HUES6 (cell line): ENCODE measurements around the gene FBXL12.

Source experiments
- H3K27ac ChIP-seq: 2 replicates; pipeline ENCODE4 v1.7.0; 2013; ENCODE audit warnings: low read depth, mild to moderate bottlenecking, low read length, inconsistent platforms
- H3K27me3 ChIP-seq: 2 replicates; pipeline ENCODE4 v1.6.1; 2013; ENCODE audit warnings: low read length; ENCODE audit not compliant: control insufficient read depth, insufficient read depth
- H3K36me3 ChIP-seq: 2 replicates; pipeline ENCODE4 v1.6.1; 2013; ENCODE audit warnings: low read length; ENCODE audit not compliant: control insufficient read depth, insufficient read depth
- H3K4me1 ChIP-seq: 2 replicates; pipeline ENCODE4 v1.6.1; 2013; ENCODE audit warnings: low read length; ENCODE audit not compliant: control insufficient read depth, insufficient read depth
- H3K4me3 ChIP-seq: 2 replicates; pipeline ENCODE4 v1.5.1; 2013; ENCODE audit warnings: low read depth, low read length
- H3K9ac ChIP-seq: one replicate; pipeline ENCODE4 v1.6.1; 2013; ENCODE audit warnings: mild to moderate bottlenecking, low read length
- H3K9me3 ChIP-seq: 2 replicates; pipeline ENCODE4 v1.6.1; 2013; ENCODE audit warnings: low read depth, low read length; ENCODE audit not compliant: control insufficient read depth, insufficient read depth

Gene FBXL12

DNA sequence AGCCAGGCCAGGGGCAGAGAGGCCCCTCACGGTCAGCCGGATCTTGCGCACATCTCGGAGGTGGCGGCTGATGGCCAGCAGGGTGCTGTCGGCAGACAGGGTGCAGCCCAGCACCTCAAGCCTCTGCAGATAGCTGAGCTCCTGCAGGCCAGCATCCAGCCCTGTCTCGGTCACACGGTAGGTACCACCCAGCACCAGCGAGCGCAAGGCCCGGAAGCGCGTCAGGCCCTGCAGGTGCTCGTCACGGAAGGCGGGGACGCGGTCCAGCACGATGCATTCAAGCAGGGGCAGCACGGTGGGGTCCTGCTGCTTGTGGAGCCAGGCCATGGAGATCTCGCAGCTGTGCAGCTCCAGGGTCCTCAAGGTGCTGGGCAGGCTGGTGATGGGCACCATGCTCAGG lies 7.7 kb downstream of the FBXL12 start:
- H3K36me3 ChIP-seq: peaks cover 42% of the 10 kb centered on the region
- H3K4me1 ChIP-seq: no peaks in the 10 kb centered on the region
- H3K9ac ChIP-seq: no peak overlapping the region
- H3K27me3 ChIP-seq: no peaks in the 10 kb centered on the region
- H3K27ac ChIP-seq: no peak overlapping the region
- peaks cover 6% of the 10 kb centered on the region for H3K9me3 ChIP-seq
- H3K4me3 ChIP-seq: no peak overlapping the region

DNA sequence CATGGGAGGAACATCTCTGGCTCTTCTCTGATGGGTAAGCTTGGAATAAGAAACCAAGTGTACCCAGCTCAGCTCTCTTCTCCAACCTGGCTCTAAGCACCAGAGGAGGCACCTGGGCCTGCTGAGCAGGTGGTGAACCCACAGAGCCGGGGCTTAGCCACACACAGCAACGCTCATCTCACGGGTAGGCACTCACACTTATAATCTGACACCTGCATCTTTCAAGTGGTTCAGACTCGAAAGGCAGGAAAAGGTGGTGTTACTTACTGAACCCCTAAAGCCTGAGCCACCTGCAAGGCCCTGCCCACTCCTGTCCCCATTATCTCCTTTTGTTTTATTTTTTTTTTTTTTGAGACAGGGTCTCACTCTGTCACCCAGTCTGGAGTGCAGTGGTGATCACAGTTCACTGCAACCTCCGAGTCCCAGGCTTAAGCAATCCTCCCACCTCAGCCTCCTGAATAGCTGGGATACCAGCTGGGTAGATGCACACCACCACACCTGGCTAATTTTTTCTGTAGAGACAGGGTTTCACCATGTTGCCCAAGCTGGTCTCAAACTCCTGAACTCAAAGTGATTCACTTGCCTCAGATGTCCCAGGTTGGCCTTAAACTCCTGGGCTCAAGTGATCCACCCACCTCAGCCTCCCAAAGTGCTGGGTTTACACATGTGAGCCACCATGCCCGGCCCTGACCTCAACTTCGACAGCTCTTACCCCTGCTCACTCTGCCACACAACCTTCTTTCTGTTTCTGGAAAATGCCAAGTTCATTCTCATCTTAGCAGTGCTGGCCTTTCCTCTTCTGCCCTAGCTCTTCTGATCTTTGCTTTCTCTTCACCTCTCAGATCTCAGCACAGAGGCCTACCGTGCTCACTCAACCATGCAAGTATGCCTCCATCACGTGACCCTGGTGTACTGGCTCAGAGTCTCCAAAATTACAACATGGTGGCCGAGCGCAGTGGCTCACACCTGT lies 9.7 kb downstream of the FBXL12 start:
- Histone ChIP-seq H3K9ac (no peak overlapping the region), H3K36me3 (peaks cover 46% of the 10 kb centered on the region), H3K27me3 (no peaks in the 10 kb centered on the region), H3K4me1 (no peaks in the 10 kb centered on the region), H3K27ac (no peak overlapping the region), H3K9me3 (no peaks in the 10 kb centered on the region), H3K4me3 (no peak overlapping the region)

GRCh38 chr19:9806803-9807202 lies 12.1 kb downstream of the FBXL12 start:
- Histone ChIP-seq H3K27me3 (no peaks in the 10 kb centered on the region), H3K27ac (no peak overlapping the region), H3K36me3 (peaks cover 44% of the 10 kb centered on the region), H3K9me3 (no peaks in the 10 kb centered on the region), H3K4me3 (no peak overlapping the region), H3K9ac (no peak overlapping the region), H3K4me1 (no peaks in the 10 kb centered on the region)

DNA sequence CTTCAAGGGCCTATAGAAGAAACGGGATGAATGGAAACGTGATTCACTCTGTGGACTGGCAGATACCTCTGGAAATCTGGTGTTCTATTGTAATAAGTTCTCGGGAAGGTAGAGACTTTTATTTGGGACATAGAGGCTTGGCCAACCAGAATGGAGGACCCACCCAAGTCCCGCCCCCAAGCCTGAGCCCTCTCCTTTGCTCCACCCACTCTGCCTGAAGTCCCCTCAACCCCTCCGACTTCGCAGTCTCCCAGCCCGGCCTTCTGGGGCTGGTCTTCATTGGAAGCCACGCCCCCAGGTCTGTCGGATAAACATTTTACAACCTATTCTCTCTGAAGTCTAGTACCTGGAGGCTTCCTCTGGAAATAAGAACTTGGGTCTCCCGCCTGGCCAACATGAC lies 16.9 kb downstream of the FBXL12 start:
- H3K4me3 ChIP-seq: no peak overlapping the region
- no peaks in the 10 kb centered on the region for H3K9me3 ChIP-seq
- no peaks in the 10 kb centered on the region for H3K27me3 ChIP-seq
- no peak overlapping the region for H3K9ac ChIP-seq
- no peaks in the 10 kb centered on the region for H3K4me1 ChIP-seq
- H3K27ac ChIP-seq: no peak overlapping the region
- H3K36me3 ChIP-seq: peaks cover 8% of the 10 kb centered on the region; the same call in 1 of the 2 replicates

- Histone ChIP-seq H3K36me3 (no peaks in the 10 kb centered on the region), H3K27me3 (no peaks in the 10 kb centered on the region), H3K9ac (no peak overlapping the region), H3K27ac (no peak overlapping the region), H3K9me3 (no peaks in the 10 kb centered on the region), H3K4me1 (no peaks in the 10 kb centered on the region), H3K4me3 (no peak overlapping the region)
These were observed 19.7 kb downstream of the FBXL12 start for GRCh38 chr19:9799162-9799561.

DNA sequence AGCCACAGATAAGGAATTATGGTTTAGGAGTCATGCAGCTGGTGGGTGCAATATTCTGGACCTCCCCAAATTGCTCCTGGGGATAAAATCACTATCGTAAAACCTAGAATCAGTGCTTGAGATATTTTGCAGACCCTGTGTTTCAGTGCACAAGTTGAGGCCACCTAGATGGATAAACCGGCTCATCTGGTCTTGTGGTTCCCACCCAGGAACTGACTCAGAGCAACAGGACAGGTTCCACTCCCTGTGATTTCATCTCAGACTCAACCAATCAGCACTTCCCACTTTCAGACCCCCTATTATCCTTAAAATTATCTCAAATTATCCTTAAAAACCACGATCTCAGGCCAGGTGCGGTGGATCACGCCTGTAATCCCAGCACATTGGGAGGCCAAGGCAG lies 21.0 kb downstream of the FBXL12 start:
- Histone ChIP-seq H3K27me3 (no peaks in the 10 kb centered on the region), H3K4me3 (no peak overlapping the region), H3K4me1 (peaks cover 5% of the 10 kb centered on the region; the same call in 1 of the 2 replicates), H3K36me3 (no peaks in the 10 kb centered on the region), H3K9ac (no peak overlapping the region), H3K9me3 (no peaks in the 10 kb centered on the region), H3K27ac (no peak overlapping the region)

DNA sequence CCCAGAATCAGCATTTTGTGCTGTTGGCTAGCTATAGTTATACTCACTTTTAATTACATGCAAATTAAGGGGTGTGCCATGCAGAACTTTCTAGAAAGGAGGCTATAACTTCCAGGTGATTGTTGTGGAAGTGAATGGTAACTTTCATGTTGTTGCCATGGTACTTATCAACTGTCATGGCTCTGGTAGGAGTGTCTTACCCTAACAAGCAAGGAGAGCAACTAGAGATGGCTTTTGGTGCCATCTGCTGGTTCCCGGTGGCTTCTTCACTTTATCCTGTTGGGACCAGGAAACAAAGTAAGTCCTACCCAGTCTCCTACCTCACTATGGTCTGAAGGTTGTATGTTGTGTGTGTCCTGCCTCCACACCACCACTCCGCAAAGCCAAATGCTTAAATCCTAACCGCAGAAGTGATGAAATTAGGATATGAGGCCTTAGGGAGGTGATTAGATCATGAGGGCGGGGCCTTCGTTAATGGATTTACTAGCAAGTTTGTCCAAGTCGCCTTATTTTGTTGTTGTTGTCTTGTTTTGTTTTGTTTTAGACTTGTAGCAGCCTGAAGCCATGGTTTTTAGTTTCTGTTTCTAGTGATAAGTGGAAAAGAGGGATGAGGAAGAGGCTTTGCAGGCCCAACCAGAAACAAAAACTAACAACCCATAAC lies 22.6 kb downstream of the FBXL12 start:
- Histone ChIP-seq H3K36me3 (no peaks in the 10 kb centered on the region), H3K9ac (no peak overlapping the region), H3K4me1 (peaks cover 5% of the 10 kb centered on the region; the same call in 1 of the 2 replicates), H3K4me3 (no peak overlapping the region), H3K27ac (no peak overlapping the region), H3K27me3 (no peaks in the 10 kb centered on the region), H3K9me3 (no peaks in the 10 kb centered on the region)

DNA sequence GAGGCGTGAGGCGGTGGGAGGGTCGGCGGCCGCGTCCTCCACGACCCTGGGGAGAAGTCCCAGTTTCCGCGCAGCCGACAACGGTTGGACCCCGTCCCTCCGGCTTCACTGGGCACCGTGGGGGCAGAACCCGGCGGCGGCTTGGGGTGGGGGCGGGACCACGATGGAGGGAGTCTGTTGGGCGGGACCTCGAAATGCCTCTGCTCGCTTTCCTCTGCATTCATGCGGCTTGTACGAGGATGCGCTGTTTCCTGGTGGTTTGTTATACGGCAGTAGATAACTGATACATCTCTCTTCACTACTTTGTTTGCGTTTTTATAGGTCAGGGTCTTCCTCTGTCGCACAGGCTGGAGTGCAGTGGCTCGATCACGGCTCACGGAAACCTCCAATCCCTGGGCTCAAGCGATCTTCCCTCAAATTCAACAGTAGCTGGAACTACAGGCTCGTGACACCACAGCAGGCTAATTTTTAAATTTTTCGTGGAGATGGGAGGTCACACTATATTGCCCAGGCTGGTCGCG lies 25.7 kb downstream of the FBXL12 start:
- Histone ChIP-seq H3K9ac (peak overlapping the region; percentile 73), H3K27ac (peak overlapping the region; percentile 42; the same call in 1 of the 2 replicates), H3K36me3 (no peaks in the 10 kb centered on the region), H3K4me1 (peaks cover 18% of the 10 kb centered on the region), H3K4me3 (peak overlapping the region; percentile 66), H3K9me3 (no peaks in the 10 kb centered on the region), H3K27me3 (no peaks in the 10 kb centered on the region)

- Histone ChIP-seq H3K27me3 (no peaks in the 10 kb centered on the region), H3K9me3 (no peaks in the 10 kb centered on the region), H3K9ac (peak overlapping the region; percentile 73), H3K4me1 (peaks cover 18% of the 10 kb centered on the region), H3K4me3 (peak overlapping the region; percentile 84), H3K27ac (peak overlapping the region; percentile 42; the same call in 1 of the 2 replicates), H3K36me3 (no peaks in the 10 kb centered on the region)
These were observed 26.4 kb downstream of the FBXL12 start for GRCh38 chr19:9792206-9793070.

DNA sequence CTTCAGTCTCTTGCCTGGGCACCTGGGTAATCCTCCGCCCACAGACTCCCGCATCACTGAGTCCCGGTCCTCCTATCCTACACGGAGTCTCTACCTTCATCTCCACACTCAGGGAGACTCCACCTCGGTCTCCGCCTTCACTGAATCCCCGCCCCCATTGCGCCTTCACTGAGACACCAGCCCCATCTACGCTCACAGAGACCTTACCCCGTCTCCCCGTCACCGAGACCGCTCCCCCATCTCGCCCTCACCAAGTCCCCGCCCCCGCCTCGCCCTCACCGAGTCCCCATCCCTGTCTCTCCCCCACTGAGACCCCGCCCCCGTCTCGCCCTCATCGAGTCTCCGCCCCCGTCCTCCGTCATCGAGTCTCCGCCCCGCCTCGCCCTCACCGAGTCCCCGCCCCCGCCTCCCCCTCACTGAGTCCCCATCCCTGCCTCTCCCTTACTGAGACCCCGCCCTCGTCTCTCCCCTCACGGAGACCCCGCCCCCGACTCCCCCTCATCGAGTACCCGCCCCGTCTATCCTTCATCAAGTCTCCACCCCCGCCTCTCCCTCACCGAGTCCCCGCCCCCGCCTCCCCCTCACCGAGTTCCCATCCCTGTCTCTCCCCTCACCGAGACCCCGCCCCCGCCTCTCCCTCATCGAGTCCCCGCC lies 27.2 kb downstream of the FBXL12 start:
- no peak overlapping the region for H3K9ac ChIP-seq
- H3K27me3 ChIP-seq: no peaks in the 10 kb centered on the region
- H3K27ac ChIP-seq: no peak overlapping the region
- H3K36me3 ChIP-seq: no peaks in the 10 kb centered on the region
- no peaks in the 10 kb centered on the region for H3K9me3 ChIP-seq
- peak overlapping the region; percentile 84 for H3K4me3 ChIP-seq
- H3K4me1 ChIP-seq: peaks cover 20% of the 10 kb centered on the region
